IPS-18c (cell line): ENCODE results near the gene FCRL1.

Experiments
- H3K4me3 ChIP-seq: 2 replicates; pipeline ENCODE4 v1.7.0; 2013; ENCODE audit warnings: low read depth, mild to moderate bottlenecking, low read length, moderate library complexity; ENCODE audit not compliant: insufficient read depth
- H3K9me3 ChIP-seq: one replicate; pipeline ENCODE4 v1.6.1; 2013; ENCODE audit warnings: mild to moderate bottlenecking, low read length, moderate library complexity; ENCODE audit not compliant: control insufficient read depth, insufficient read depth

FCRL1 gene

GRCh38 chr1:157766792-157767191, 53.1 kb downstream of the FCRL1 start:
- Histone ChIP-seq H3K4me3 (no peak overlapping the region), H3K9me3 (no peaks in the 10 kb centered on the region)

GRCh38 chr1:157758018-157758417, 61.9 kb downstream of the FCRL1 start:
- Histone ChIP-seq H3K9me3 (no peaks in the 10 kb centered on the region), H3K4me3 (no peak overlapping the region)

GRCh38 chr1:157753611-157754010, 66.3 kb downstream of the FCRL1 start:
- no peaks in the 10 kb centered on the region for H3K9me3 ChIP-seq
- H3K4me3 ChIP-seq: no peak overlapping the region

- Histone ChIP-seq H3K9me3 (no peaks in the 10 kb centered on the region), H3K4me3 (no peak overlapping the region)
Measured at GRCh38 chr1:157751283-157751682, 68.6 kb downstream of the FCRL1 start.

GRCh38 chr1:157748262-157748817, 71.6 kb downstream of the FCRL1 start:
- no peaks in the 10 kb centered on the region for H3K9me3 ChIP-seq
- H3K4me3 ChIP-seq: no peak overlapping the region
